Medulla oblongata (tissue), 1 donor: ENCODE measurements around the gene ZBTB12.
"Not testable (repeated sequence)": the region's sequence is repeated elsewhere in the genome, so short reads cannot be mapped to it uniquely, and the experiment has no call there.

Experiments
- DNase-seq: peaks from one replicate; pipeline ENCODE4 v3.0.0-alpha.2; 2015; ENCODE audit errors: extremely low spot score

The ZBTB12 gene, protein sequence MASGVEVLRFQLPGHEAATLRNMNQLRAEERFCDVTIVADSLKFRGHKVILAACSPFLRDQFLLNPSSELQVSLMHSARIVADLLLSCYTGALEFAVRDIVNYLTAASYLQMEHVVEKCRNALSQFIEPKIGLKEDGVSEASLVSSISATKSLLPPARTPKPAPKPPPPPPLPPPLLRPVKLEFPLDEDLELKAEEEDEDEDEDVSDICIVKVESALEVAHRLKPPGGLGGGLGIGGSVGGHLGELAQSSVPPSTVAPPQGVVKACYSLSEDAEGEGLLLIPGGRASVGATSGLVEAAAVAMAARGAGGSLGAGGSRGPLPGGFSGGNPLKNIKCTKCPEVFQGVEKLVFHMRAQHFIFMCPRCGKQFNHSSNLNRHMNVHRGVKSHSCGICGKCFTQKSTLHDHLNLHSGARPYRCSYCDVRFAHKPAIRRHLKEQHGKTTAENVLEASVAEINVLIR

DNA sequence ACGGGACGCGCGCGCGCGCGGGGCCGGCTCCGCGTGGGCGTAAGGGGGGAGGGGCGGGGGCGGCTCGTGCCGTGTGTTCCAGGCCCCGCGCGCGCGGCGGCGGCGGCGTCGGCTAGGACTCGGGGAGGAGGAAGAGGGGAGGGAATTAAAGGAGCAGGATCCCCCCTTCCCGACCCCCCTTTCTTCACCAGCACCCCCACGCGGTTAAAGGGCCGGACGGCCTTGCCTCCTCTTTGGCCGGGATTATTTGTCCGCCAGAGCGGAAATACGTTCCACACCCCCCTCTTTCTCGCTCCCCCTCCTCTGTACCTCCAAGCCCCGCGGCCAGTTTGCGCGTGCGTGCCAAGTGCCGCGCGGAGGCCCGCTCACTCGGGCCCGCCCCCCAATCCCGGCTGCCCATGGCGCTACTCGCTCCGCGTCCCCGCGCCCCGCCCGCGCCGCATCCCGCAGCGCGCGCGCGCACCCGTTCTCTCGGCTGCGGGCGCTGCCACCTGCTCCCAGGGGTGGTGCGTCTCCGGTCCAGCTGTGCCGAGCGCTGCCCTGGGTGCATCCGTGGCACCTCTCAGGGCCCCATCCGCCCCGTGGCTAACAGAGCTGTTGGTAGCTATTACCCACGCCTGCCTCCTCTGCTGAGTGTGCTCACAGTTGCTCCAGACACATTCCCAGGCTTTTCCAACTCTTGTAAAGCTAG is at the start of gene ZBTB12:
TSS of gene ZBTB12 (minus strand) at position 134 of the 691 bp plus-strand sequence. CDS start 781 bp downstream, outside the sequence.
- peak; percentile 97 for DNase-seq

DNA sequence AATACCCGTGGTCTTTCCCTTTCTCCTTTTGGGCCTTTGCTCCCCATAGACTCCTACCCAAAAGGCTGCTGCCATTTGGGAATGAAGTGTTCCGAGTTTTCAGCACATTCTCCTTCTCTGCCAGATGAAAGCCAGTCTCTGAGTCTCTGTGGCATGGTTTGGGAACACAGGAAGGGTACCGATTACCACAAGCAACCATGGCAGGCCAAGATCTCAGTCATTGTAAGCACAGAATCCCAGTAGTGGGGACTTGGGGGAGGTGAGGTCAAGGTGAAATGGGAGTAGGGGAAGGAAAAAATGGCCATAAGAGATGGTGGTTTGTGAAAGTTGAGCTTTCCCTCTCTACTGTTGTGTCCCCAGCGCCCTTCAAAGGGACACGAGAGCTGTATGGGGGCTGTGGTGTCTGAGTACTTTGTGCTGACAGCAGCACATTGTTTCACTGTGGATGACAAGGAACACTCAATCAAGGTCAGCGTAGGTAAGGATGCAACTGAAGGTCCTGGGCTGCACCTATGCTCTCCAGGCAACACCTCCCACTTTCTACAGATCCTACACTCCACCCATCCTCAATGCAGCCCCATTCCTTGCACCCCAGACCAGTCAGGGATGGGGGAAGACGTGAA is 48.2 kb upstream of the ZBTB12 start:
- DNase-seq = no peak

DNA sequence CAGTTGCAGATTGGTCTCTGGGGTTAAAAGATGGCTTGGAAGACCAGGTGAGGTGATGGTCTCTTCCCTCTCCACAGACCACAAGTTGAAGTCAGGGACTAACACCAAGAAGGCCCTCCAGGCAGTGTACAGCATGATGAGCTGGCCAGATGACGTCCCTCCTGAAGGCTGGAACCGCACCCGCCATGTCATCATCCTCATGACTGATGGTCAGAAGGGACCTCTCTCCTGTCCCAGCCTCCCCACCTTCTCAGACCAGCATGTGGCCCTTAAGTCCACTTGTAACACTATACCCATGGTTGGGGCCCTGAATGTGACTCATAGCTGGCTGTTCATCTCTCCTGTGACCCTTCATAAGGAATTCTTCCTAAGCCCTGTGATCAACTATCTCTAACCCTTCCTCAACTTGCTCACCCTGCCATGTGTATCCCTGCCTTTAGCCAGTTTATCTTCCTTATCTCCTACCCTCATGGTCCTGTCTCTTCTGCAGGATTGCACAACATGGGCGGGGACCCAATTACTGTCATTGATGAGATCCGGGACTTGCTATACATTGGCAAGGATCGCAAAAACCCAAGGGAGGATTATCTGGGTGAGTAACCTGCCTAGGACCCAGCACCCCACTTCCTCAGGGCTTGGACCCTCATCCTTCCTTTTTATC is 47.0 kb upstream of the ZBTB12 start:
- DNase-seq = no peak

DNA sequence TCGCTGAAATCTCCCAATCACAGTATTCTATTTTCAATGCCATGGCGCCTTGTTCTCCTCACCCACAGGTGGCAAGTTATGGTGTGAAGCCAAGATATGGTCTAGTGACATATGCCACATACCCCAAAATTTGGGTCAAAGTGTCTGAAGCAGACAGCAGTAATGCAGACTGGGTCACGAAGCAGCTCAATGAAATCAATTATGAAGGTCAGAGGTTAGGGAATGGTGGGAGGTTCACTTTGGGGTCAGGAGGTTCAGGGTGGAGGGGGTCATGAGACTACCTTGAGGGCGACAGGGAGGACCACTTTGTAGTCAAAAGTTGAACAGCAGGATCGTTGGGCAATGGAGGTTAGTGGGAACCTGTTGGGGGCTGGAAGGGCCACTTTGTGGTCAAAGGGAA is 46.4 kb upstream of the ZBTB12 start:
- no peak for DNase-seq

DNA sequence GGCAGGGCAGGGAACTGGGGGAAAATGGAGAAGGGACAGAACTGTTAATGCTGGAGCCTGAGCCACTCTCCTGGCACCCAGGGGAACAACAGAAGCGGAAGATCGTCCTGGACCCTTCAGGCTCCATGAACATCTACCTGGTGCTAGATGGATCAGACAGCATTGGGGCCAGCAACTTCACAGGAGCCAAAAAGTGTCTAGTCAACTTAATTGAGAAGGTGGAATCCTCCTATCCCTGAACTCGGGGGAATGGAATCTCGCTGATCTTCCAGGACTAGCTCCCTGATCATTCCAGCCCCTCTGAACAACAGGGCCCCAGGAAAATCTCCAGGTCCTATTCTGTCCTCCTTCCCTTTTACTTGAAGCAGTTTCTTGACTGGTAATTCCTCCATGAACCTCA is 46.0 kb upstream of the ZBTB12 start:
- no peak for DNase-seq

DNA sequence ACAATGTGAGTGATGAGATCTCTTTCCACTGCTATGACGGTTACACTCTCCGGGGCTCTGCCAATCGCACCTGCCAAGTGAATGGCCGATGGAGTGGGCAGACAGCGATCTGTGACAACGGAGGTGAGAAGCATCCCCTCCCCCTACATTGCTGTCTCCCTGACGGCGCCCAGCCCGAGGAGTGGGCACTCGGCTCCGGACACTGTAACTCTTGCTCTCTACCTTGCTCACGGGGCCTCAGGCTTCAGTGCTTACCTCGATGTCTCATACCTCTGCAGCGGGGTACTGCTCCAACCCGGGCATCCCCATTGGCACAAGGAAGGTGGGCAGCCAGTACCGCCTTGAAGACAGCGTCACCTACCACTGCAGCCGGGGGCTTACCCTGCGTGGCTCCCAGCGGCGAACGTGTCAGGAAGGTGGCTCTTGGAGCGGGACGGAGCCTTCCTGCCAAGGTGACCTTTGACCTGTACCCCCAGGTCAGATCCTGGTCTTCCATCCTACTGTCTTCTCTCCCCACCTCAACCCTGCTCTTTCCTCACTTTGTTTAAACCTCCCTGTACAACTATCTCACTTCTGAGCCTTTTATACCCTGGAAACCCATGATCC is 45.3 kb upstream of the ZBTB12 start:
- DNase-seq = no peak

DNA sequence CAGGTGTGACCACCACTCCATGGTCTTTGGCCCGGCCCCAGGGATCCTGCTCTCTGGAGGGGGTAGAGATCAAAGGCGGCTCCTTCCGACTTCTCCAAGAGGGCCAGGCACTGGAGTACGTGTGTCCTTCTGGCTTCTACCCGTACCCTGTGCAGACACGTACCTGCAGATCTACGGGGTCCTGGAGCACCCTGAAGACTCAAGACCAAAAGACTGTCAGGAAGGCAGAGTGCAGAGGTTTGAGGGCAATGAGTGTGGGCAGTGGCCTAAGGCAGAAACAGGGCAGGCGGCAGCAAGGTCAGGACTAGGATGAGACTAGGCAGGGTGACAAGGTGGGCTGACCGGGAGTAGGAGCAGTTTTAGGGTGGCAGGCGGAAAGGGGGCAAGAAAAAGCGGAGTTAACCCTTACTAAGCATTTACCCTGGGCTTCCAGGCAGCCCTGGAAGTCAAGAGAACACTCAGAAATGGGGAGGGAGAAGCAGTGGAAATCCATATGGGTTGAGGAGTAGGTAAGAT is 44.5 kb upstream of the ZBTB12 start:
- DNase-seq = no peak

DNA sequence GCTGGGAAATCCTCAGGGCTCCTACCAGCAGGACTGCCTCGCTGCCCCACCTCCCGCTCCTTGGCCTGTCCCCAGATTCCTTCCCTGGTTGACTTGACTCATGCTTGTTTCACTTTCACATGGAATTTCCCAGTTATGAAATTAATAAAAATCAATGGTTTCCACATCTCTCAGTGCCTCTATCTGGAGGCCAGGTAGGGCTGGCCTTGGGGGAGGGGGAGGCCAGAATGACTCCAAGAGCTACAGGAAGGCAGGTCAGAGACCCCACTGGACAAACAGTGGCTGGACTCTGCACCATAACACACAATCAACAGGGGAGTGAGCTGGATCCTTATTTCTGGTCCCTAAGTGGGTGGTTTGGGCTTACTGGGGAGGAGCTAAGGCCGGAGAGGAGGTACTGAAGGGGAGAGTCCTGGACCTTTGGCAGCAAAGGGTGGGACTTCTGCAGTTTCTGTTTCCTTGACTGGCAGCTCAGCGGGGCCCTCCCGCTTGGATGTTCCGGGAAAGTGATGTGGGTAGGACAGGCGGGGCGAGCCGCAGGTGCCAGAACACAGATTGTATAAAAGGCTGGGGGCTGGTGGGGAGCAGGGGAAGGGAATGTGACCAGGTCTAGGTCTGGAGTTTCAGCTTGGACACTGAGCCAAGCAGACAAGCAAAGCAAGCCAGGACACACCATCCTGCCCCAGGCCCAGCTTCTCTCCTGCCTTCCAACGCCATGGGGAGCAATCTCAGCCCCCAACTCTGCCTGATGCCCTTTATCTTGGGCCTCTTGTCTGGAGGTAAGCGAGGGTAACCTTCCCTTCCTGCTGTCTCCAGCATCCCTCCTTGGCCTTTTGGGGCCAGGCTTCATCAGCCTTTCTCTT is 43.9 kb upstream of the ZBTB12 start, which contains the start of gene CFB:
TSS of gene CFB (plus strand) at position 589 of the 863 bp plus-strand sequence. CDS start at position 716, 127 bp downstream.
- DNase-seq = peak; percentile 23

DNA sequence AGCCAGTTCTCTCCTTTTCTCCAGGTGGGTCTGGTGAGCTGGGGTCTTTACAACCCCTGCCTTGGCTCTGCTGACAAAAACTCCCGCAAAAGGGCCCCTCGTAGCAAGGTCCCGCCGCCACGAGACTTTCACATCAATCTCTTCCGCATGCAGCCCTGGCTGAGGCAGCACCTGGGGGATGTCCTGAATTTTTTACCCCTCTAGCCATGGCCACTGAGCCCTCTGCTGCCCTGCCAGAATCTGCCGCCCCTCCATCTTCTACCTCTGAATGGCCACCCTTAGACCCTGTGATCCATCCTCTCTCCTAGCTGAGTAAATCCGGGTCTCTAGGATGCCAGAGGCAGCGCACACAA is 43.2 kb upstream of the ZBTB12 start:
- DNase-seq = no peak

DNA sequence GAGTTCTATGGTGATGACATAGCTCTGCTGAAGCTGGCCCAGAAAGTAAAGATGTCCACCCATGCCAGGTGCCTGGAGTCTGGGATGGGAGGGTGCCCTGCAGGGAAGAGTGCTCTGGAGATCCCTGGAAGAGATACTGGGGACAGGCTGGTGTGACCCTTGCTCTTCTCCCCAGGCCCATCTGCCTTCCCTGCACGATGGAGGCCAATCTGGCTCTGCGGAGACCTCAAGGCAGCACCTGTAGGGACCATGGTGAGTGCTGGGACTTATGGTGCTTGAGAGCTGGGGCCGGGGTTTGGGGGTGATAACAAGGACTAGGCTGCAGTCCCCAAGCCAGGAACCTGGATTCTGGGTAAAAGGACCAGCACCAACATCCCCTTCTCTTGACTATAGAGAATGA is 41.9 kb upstream of the ZBTB12 start:
- DNase-seq = no peak

DNA sequence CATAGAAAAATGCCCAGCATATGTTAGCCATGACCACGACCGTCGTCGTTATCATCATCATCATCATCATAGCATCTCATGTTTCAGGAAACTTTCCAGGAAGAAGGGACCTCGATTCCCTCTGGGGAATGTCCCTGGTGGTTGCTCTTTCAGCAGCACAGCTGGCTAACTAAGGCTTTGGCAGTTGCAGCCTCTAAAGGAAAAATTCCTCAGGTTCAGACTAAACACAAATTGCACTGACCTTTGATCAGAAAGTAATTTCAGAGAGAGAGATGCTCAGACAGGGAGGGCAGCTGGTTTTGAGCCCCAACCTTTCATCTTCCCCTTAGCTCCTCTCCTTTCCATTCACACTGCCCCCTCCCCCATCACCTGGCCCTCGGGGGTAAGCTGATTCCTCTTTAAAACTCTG is 38.4 kb upstream of the ZBTB12 start:
- no peak for DNase-seq

DNA sequence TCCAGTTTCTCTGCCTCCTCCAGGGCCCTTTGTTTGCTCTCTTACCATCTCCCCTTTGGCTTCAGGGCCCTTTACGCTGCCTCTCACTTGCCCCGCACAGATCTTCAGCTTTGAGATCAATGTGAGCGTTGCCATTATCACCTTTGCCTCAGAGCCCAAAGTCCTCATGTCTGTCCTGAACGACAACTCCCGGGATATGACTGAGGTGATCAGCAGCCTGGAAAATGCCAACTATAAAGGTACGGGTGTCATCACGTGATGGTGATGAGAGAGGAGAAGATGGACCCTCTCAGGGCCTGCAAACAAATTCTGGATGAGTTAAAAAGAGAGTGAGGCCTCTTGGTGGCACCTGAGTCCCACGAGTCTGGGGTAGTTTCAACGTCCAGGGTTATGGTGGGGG is 33.9 kb upstream of the ZBTB12 start:
- no peak for DNase-seq

DNA sequence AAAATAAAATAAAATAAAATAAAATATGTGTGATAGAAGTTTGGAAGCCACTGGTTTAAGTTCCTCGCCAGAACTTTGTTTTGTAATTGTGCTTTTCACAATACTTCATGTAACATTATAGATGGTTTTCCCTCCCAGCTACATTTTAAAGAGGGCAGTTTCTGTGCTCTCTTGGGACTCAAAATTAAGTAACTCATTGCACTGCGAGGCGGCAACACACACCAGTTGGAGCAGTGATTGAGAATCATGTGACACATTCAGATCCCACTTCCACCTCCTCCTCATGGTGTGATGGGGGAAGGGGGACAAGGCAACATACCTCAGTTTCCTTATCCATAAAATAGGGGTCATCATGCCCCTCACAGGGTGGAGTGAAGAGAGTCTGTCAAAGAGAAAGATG is 33.1 kb upstream of the ZBTB12 start:
- DNase-seq = no peak

DNA sequence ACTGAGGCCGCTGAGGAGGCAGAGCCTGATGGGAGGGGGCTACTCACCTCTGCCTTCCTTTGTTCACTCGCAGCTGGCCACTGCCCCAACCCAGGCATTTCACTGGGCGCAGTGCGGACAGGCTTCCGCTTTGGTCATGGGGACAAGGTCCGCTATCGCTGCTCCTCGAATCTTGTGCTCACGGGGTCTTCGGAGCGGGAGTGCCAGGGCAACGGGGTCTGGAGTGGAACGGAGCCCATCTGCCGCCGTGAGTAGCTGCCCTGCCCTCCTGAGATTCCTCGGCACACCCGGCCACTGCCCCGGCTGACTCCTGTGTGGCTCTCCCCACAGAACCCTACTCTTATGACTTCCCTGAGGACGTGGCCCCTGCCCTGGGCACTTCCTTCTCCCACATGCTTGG is 31.7 kb upstream of the ZBTB12 start:
- no peak for DNase-seq

DNA sequence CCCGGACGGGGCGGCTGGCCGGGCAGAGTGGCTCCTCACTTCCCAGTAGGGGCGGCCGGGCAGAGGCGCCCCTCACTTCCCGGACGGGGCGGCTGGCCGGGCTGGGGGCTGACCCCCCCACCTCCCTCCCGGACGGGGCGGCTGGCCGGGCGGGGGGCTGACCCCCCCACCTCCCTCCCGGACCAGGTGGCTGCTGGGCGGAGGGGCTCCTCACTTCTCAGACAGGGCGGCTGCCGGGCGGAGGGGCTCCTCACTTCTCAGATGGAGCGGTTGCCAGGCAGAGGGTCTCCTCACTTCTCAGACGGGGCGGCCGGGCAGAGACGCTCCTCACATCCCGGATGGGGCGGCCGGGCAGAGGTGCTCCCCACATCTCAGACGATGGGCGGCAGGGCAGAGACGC is 30.3 kb upstream of the ZBTB12 start:
- DNase-seq = not testable (repeated sequence)

DNA sequence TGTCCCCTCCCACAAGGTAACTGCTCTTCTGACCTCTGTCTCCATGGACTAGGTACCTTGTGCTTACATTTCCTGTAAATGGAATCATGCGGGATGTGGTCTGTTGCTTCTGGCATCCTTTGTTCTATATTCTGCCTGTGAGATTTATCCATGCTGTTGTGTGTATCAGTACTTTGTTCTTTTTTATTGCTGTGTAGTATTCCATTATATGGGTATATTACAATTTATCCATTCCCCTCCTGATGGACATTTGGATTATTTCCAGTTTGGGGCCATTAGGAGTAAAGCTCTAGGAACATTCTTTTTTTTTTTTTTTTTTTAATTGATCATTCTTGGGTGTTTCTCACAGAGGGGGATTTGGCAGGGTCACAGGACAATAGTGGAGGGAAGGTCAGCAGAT is 29.1 kb upstream of the ZBTB12 start:
- DNase-seq = no peak

DNA sequence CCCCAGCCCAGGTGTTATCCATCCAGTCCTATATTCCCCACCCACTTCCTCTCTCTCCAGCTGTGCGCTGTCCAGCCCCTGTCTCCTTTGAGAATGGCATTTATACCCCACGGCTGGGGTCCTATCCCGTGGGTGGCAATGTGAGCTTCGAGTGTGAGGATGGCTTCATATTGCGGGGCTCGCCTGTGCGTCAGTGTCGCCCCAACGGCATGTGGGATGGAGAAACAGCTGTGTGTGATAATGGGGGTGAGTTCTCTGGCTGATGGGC is 26.7 kb upstream of the ZBTB12 start:
- DNase-seq = no peak

DNA sequence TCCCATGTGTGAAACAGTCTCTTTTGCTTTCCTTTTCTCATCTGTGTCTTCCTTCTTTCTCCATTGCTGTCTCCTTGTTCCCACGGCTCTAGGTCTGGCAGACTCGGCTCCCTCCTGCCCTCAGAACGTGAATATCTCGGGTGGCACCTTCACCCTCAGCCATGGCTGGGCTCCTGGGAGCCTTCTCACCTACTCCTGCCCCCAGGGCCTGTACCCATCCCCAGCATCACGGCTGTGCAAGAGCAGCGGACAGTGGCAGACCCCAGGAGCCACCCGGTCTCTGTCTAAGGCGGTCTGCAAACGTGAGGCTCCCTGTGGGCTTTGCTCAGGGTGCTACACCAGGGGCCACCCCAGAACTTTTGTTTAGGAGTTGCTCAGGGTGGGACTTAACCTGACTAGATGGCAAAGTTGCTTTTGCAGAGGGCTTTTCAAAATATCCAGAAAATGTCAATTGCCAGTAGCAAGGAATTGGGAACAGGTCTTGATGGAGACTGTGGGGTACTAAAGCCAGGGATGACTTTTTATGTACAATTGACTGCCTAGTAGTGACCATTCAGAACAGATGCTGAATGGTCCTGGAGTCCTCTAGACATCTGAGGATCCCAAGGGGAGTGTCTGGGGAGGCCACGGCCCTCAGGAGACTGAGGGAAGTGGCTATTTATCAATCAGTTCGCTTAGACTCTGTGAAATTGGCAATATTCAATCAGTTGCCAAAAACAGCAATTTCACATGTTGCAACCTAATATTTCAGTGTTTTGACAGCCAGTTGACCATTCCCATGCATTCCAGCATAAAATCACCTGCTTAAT is 26.2 kb upstream of the ZBTB12 start:
- no peak for DNase-seq

DNA sequence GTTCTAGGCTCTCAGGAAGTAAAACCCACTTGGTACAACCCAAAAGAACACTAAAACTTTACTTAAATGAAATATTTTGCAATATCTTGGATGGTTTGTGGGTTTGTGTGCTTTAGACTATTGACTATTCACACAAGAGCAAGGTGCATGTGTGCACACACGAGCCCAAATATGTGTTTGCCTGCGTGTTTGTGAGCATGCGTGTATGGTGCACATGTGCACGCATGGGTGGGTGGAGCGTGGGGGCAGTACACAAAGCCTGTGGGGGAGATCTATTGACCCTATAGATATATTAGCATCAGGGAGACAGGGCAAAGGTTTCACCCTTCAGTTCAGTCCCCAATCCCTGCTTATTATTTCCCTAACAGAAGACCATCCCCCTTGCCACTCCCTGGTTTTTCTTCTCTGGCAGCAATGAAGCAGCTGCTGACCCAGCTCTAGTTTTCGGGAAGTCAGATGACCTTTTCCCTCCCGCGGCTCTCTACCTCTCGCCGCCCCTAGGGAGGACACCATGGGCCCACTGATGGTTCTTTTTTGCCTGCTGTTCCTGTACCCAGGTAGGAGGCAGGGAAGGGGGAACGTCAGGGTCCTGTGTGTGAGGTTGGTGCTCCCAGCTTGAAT is 25.5 kb upstream of the ZBTB12 start, which contains the start of gene C2:
TSS of gene C2 (plus strand) at position 476 of the 621 bp plus-strand sequence. CDS start at position 512, 36 bp downstream.
- no peak for DNase-seq
